GM18517 (cell line): ENCODE results near the gene MRPS12.
A peak's percentile ranks its signal among the peaks of the same experiment; 100 is the strongest.
"Not testable (repeated sequence)": the region's sequence is repeated elsewhere in the genome, so short reads cannot be mapped to it uniquely, and the experiment has no call there.

Experiments
- ATAC-seq: cut with Tn5 transposase; IDR thresholded peaks from one replicate; pipeline ENCODE4 v1.9.1; 2021; ENCODE audit warnings: mild to moderate bottlenecking, moderate library complexity; ENCODE audit not compliant: unreplicated experiment

Gene MRPS12

GRCh38 chr19:38930776-38931520, at the start of gene MRPS12:
Gene MRPS12 (plus strand): TSS chr19:38930944. CDS start chr19:38931295, 351 bp downstream.
- peak; percentile 94 for ATAC-seq

DNA sequence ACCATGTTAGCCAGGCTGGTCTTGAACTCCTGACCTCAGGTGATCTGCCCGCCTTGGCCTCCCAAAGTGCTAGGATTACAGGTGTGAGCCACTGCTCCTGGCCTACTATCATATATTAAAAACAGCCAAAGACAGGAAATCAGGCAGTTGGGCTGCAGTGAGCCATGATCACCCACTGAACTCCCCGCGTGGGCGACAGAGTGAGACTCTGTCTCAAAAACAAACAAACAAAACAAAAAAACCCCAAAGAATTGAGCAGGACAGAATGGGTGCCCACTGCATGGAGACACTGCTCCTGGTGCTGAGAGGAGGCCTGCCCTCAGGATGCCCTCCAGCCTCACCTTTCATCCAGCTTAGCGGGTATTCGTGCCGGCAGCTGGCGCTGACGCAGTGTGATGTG, 47.5 kb upstream of the MRPS12 start:
- no peak for ATAC-seq

GRCh38 chr19:38884691-38885090, 46.1 kb upstream of the MRPS12 start:
- not testable (repeated sequence) for ATAC-seq

DNA sequence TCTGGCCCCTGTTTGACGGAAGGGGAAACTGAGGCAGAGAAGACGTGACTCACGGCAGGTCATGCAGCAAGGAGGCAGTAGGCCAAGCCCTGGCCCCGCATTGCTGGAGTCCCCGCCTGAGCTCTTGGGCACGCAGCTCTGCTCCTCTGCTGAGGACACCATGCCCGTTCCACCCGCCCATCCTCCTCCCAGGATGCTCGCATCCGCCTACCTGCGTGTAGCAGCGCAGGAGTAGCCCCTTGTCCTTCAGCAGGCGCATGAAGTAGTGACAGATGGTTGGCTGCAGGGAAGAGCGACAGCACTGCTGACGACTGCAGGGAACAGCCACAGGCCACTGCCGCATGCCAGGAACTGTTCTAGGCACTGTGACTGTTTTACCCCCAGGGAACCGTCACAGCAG, 41.9 kb upstream of the MRPS12 start:
- no peak for ATAC-seq

- no peak for ATAC-seq
Measured at GRCh38 chr19:38889803-38890202, 40.9 kb upstream of the MRPS12 start.

DNA sequence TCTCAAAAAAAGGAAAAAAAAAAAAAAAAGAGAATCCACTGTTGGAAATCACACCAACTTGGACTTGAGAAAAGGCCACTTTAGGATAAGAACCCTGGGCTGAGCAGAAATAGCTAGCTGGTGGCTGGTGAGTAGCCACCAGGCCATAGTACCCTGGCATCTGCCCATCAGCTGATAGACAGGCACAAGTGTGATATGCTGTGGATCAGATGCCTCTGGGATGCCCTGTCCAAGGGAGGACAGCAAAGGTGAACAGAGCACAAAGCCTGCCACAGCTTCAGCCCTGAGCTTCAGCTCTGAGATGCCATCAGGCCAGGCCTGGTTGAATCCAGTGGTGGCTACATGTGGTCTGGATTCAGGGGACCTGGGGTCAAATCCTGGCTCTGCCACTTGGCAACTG, 40.1 kb upstream of the MRPS12 start:
- no peak for ATAC-seq

GRCh38 chr19:38891771-38892170, 39.0 kb upstream of the MRPS12 start:
- ATAC-seq: no peak

DNA sequence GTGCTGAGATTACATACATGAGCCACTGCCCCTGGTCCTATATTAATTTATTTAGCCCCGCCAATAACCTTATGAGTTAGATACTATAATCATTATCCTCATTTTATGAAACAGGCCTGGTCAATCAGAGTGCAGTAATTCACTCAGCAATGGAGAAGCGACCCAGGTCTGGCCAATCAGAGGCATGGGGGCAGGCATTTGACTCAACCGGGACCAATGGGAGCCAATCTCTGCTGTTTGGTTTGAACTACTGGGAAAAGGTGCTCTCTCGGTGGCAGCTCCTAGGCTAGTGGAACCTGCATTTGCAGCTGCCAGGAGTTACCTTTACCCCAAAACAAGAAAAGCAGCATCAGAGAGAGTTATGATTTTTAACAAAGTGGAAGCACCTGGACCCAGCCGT, 37.9 kb upstream of the MRPS12 start:
- ATAC-seq: no peak

GRCh38 chr19:38893341-38893771, 37.4 kb upstream of the MRPS12 start:
- no peak for ATAC-seq

- no peak for ATAC-seq
Measured at GRCh38 chr19:38894968-38895367, 35.8 kb upstream of the MRPS12 start.

GRCh38 chr19:38898788-38899446, 31.8 kb upstream of the MRPS12 start:
- no peak for ATAC-seq

- ATAC-seq: peak; percentile 92
Measured at GRCh38 chr19:38899447-38900201, 31.1 kb upstream of the MRPS12 start, which contains the start of the genes NFKBIB and SIRT2. Gene NFKBIB (plus strand): TSS chr19:38899969. CDS start chr19:38900033, 64 bp downstream. Gene SIRT2 (minus strand): TSS chr19:38899618. CDS start chr19:38899521, 97 bp downstream.

- ATAC-seq: no peak
Measured at GRCh38 chr19:38900202-38900629, 30.5 kb upstream of the MRPS12 start.

- ATAC-seq: no peak
Measured at GRCh38 chr19:38900743-38901190, 30.0 kb upstream of the MRPS12 start.

- ATAC-seq: no peak
Measured at GRCh38 chr19:38901683-38902082, 29.1 kb upstream of the MRPS12 start.

DNA sequence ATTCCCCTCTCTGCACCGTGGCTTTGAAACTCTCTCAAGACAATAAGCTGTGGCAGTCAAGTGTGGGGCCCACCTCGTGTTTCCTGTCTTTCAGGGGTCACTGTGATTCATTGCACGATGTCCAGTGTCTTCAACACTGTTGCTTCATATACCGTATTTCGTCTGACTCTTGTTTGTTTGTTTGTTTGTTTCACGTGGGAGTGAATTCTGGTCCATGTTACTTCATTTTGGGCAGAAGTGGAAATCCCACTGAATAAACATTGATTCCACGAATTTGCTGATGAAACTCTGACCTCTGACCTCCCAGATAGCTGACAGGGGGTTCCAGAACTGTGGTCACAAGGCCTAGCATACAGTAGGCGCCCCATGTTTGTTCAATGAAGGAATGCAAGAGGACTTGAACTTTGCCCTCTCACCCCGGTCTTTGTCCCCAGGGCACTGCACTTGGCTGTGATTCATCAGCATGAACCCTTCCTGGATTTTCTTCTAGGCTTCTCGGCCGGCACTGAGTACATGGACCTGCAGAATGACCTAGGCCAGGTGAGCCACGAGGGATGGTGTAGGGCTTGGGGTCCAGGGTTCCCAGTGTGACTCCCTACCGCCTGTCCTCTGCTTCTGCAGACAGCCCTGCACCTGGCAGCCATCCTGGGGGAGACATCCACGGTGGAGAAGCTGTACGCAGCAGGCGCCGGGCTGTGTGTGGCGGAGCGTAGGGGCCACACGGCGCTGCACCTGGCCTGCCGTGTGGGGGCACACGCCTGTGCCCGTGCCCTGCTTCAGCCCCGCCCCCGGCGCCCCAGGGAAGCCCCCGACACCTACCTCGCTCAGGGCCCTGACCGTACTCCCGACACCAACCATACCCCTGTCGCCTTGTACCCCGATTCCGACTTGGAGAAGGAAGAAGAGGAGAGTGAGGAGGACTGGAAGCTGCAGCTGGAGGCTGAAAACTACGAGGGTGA, 25.9 kb upstream of the MRPS12 start:
- no peak for ATAC-seq

- no peak for ATAC-seq
Measured at GRCh38 chr19:38905620-38906019, 25.1 kb upstream of the MRPS12 start.

DNA sequence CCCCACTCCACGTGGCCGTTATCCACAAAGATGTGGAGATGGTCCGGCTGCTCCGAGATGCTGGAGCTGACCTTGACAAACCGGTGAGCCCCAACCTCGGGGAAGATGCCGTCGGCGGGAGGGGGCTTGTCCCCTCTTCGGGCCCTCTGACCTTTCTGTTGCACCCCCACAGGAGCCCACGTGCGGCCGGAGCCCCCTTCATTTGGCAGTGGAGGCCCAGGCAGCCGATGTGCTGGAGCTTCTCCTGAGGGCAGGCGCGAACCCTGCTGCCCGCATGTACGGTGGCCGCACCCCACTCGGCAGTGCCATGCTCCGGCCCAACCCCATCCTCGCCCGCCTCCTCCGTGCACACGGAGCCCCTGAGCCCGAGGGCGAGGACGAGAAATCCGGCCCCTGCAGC, 23.5 kb upstream of the MRPS12 start:
- ATAC-seq: no peak

DNA sequence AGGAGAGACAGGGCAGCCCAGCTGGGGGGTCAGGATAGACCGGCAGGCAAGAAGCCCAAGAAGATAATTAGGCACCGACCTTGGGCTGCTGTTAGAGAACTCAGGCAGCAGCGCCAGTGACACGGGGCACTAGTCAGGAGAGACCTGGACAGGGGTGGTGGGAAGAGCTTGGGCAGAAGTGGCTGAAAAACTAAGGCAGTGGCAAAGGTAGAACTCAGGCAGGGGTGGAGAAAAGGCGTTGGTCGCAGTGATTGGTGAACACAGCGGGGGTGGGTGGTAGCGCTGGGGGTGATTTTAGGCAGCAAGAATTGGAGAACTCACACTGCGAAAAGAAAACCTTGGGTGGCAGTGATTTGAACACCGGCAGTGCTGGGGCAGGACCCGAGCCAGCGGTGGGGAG, 23.1 kb upstream of the MRPS12 start:
- no peak for ATAC-seq

- ATAC-seq: no peak
Measured at GRCh38 chr19:38908911-38909310, 21.8 kb upstream of the MRPS12 start.
